ENCODE data around the gene AUNIP. TPM values are rescaled to one million over a fixed set of nuclear protein-coding genes. Genes with fewer than 3 reads are reported as not detected.

AUNIP gene
- total RNA-seq, 4 donors from 2014 or later, result 0.26 to 0.89 (median 0.49) TPM; not detected in 1

GRCh38 chr1:25906644-25907300, 47.5 kb upstream of the AUNIP start:
- no peak for DNase-seq (ENCODE audit: low spot score in 2 of 2)
- no peaks in the 10 kb centered on the region for H3K9me3 ChIP-seq
- H3K4me3 ChIP-seq, result peak overlapping the region; percentile 55
- H3K27ac ChIP-seq, result peak overlapping the region; percentile 49
- peaks cover 31% of the 10 kb centered on the region for H3K4me1 ChIP-seq
- TF ChIP-seq POLR2A (IDR thresholded peaks at IDR 0.05) (no peak), EP300 (IDR thresholded peaks at IDR 0.05) (no peak), CTCF (IDR thresholded peaks at IDR 0.05) (no peak), POLR2AphosphoS5 (IDR thresholded peaks at IDR 0.05) (no peak)
- H3K36me3 ChIP-seq, result no peaks in the 10 kb centered on the region
- H3K27me3 ChIP-seq, result no peaks in the 10 kb centered on the region
- 14% methylated on average over 13 of the region's 34 CpGs for WGBS

DNA sequence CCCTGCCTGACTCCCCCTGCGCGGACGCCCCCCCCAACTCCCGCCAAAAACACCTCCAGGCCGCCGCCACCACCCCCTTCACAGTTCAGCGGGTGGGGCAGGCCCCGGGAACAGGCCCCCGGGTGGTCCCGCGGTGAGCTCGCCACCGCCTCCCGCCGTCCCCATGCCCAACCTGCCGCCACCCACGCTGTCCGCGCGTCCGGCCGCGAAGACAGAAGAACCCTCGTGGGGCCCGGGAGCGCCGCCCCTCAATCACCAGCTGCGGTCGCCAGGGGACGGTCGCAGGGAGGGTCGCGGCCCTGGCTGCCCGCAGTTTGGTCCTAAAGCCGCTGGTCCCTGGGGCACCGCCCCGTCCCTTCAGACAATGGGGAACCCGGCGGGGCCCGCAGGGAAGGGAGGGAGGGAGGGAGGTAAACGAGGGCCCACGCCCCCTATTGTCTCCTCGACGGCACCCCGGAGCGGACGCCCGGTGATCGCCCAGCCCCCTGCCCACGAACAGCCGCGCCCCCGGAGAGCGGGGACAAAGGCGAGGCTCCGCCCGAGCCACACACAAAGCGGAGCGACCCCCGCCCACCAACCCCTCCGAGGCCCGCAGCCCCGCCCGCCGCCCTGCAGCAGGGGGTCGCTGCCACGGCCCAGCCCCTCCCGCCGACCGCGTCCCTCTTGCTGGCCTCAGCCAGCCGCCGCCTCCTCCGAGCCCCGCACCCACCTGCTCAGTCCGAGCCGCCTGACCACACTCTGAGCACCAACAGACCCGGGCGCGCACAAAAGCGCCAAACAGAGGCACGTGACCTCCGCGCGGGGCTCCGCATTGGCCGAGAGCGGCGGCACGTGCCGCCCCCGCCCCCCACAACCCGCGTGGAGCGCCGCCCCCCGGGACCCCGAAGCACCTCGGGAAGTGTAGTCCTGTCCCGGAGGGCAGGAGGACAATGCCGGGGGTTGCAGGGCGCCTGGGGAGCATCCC, 46.7 kb upstream of the AUNIP start, which contains the start of gene STMN1:
Gene STMN1 (minus strand): TSS at position 740 of the 964 bp plus-strand sequence. CDS start 1,743 bp downstream, outside the sequence.
- peaks cover 31% of the 10 kb centered on the region for H3K4me1 ChIP-seq
- H3K36me3 ChIP-seq, result no peaks in the 10 kb centered on the region
- peak within 1 kb of the TSS; percentile 49 for H3K27ac ChIP-seq
- peak within 1 kb of the TSS; percentile 55 for H3K4me3 ChIP-seq
- no peaks in the 10 kb centered on the region for H3K9me3 ChIP-seq
- no peaks in the 10 kb centered on the region for H3K27me3 ChIP-seq
- TF ChIP-seq POLR2A (IDR thresholded peaks at IDR 0.05), result peak in 1 of 2 donors; percentile 55
- TF ChIP-seq EP300 (IDR thresholded peaks at IDR 0.05), result no peak
- no CpG with 5 or more reads among the region's 102 CpGs for WGBS
- peak; percentile 93 to 95 for DNase-seq (ENCODE audit: low spot score in 2 of 2)

GRCh38 chr1:25904943-25905679, 45.9 kb upstream of the AUNIP start:
- peak in 1 of 2 donors; percentile 4 for TF ChIP-seq CTCF (IDR thresholded peaks at IDR 0.05)
- TF ChIP-seq EP300 (IDR thresholded peaks at IDR 0.05), result no peak
- TF ChIP-seq POLR2A (IDR thresholded peaks at IDR 0.05), result no peak
- TF ChIP-seq POLR2AphosphoS5 (IDR thresholded peaks at IDR 0.05), result no peak
- Histone ChIP-seq H3K4me3 (peak overlapping the region; percentile 55), H3K9me3 (no peaks in the 10 kb centered on the region), H3K36me3 (no peaks in the 10 kb centered on the region), H3K4me1 (peaks cover 34% of the 10 kb centered on the region), H3K27ac (peak overlapping the region; percentile 49), H3K27me3 (no peaks in the 10 kb centered on the region)
- DNase-seq (ENCODE audit: low spot score in 2 of 2), result peak; percentile 96 to 98
- 2% methylated on average over 19 of the region's 34 CpGs for WGBS

- Histone ChIP-seq H3K36me3 (no peaks in the 10 kb centered on the region), H3K4me3 (no peak overlapping the region), H3K9me3 (no peaks in the 10 kb centered on the region), H3K27me3 (no peaks in the 10 kb centered on the region), H3K27ac (no peak overlapping the region), H3K4me1 (peaks cover 39% of the 10 kb centered on the region)
- no peak for DNase-seq (ENCODE audit: low spot score in 2 of 2)
- TF ChIP-seq EP300 (IDR thresholded peaks at IDR 0.05) (no peak), CTCF (IDR thresholded peaks at IDR 0.05) (no peak), POLR2AphosphoS5 (IDR thresholded peaks at IDR 0.05) (no peak), POLR2A (IDR thresholded peaks at IDR 0.05) (no peak)
- 60% methylated on average over 3 of the region's 3 CpGs for WGBS
Observed at GRCh38 chr1:25903986-25904385, 44.7 kb upstream of the AUNIP start.

- Histone ChIP-seq H3K36me3 (no peaks in the 10 kb centered on the region), H3K4me1 (peaks cover 42% of the 10 kb centered on the region), H3K9me3 (no peaks in the 10 kb centered on the region), H3K27ac (no peak overlapping the region), H3K27me3 (no peaks in the 10 kb centered on the region), H3K4me3 (no peak overlapping the region)
- TF ChIP-seq EP300 (IDR thresholded peaks at IDR 0.05) (no peak), CTCF (IDR thresholded peaks at IDR 0.05) (no peak), POLR2AphosphoS5 (IDR thresholded peaks at IDR 0.05) (no peak), POLR2A (IDR thresholded peaks at IDR 0.05) (no peak)
- 78% methylated on average over 3 of the region's 3 CpGs for WGBS
- no peak for DNase-seq (ENCODE audit: low spot score in 2 of 2)
Observed at GRCh38 chr1:25902462-25902861, 43.2 kb upstream of the AUNIP start.
